ENCODE results near the gene ACACB.

Gene ACACB

DNA sequence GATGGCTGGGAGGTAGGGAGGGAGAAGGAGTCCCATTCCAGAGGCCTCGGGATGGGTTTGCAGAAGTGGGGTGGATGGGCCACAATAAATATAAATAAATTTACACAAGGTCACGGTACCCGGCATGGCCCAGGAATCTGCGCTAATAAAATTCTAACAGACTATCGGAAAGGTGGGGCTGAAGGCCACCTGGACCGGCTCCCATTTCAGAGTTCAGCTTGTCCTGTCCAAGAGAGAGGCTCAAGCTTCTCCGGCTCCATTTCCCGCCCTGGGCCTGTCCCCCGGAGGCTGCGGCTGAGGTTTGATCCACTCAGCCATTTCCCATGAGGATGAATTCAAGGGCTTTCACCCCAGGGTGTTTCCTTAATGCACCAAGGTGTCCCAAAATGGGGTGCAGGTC is 162.5 kb downstream of the ACACB start:
- DNase-seq (ENCODE audit: low spot score), result no peak

DNA sequence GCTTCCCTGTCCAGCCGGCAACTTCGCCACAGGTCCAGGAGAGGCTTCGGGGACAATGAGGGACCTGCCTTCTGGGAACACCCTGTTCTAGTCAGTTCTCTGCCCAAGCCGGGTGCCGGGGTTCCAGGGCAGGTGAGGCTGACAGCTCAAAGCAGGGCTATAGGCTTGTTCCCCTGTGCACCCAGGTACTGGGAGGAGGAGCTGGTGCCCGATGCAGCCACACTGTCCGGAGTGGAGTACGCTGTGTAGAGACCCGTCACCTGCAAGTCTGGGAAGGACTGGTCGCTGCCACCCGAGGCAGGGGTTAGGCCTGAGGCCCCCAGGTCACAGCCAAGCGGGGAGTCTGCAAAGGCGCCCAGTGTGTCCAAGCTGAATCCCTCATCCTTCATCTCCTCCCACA is 163.1 kb downstream of the ACACB start:
- no peak for DNase-seq (ENCODE audit: low spot score)

DNA sequence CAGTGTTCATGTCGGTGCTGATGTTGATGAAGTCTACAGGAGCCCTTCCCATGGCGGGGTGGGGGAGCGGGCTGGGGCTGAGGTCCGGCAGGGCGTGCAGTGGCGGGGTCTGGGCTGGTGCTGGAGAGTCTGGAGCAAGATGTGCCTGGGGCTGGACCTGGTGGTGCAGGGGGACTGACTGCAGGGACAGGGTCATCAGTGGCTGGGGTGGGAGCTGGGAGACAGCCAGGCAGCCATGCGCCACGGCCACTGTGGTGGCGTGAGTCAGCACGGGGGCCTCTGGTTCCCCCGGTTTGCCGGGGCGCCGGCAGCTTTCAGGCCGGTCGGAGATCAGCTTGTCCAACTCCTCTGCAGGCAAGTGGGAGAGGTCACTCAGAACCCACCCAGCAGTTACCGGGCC is 165.1 kb downstream of the ACACB start:
- no peak for DNase-seq (ENCODE audit: low spot score)

- DNase-seq (ENCODE audit: low spot score), result no peak
Measured at GRCh38 chr12:109284392-109284791, 168.0 kb downstream of the ACACB start.

DNA sequence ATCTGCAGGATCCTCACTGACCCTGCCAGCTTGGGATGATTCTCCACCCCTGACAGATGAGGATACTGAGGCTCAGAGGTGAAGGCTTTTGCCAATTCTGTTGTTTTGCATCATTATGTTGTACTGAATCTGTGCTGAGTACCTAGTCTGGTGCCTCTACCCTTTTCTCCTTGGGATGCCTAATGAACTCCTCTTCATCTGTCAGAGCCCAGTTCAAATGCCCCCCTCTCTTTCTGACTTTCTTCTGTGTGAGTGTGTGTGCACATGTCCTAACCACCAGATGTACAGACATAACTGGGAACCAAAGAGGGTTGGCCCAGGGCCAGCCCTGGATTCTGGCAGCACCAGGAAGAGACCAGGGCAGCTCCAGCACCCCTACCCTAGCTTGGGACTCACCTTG is 169.9 kb downstream of the ACACB start:
- DNase-seq (ENCODE audit: low spot score), result no peak

GRCh38 chr12:109286652-109287051 is 170.3 kb downstream of the ACACB start:
- no peak for DNase-seq (ENCODE audit: low spot score)

GRCh38 chr12:109287181-109287580 is 170.8 kb downstream of the ACACB start:
- DNase-seq (ENCODE audit: low spot score), result no peak

- no peak for DNase-seq (ENCODE audit: low spot score)
Measured at GRCh38 chr12:109287811-109288469, 171.6 kb downstream of the ACACB start.

DNA sequence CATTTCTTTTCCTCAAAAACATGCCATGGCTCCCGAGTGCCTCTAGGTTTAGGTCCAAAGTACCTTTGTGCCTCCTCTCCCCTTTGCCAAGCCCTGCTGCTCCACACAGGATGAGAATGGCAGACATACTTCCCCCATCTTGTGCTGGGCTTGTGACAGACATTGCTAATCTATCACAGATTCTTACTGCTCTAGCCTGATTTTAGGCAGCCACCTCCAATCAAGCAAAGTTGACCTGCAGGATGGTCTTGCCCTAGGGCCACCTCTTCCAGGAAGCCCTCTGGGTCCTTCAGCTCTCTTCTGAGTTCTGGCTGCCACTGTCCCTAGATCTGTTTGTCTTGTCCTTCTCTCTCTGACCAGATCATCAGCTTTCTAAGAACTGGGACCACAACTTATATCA is 172.2 kb downstream of the ACACB start:
- no peak for DNase-seq (ENCODE audit: low spot score)

- no peak for DNase-seq (ENCODE audit: low spot score)
Measured at GRCh38 chr12:109289004-109289403, 172.6 kb downstream of the ACACB start.

GRCh38 chr12:109289551-109289950 is 173.2 kb downstream of the ACACB start:
- DNase-seq (ENCODE audit: low spot score), result no peak

DNA sequence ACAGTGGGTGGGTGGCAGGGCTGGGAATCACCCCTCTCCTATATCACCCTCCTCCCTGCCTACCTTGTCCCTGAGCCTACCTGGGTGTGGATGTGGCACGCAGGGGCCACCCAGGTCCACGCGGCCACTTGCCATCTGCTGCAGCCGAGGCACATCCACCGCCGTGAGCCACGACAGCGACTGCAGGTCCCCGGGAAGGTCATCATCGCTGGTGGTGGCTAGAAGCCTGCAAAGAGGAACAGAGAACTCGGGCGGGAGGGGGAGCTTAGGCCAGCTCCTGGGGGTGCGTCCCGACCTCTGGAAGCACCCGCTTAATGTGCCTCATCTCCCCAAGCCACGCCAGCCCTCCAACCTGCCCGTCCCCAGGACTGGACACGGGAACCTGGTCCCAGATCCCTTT is 173.7 kb downstream of the ACACB start:
- no peak for DNase-seq (ENCODE audit: low spot score)

DNA sequence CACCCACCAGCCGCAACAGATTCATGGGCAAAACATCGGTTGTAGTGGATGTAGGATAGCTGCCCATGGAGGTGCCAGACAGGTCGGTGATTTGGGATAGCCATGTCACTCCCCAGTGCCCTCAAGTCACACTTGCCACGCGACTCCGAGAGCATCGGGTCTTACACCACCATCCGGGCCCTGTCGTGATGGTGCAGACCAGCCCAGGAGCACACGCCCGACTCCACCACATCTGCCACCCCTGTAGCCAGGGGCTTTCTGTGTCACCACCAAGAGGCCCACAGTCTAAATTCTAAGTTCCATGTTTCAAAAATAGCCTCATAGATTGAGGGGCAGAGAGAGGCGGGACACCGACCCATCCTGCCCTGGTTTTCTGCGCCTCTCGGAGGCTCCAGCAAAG is 174.7 kb downstream of the ACACB start:
- DNase-seq (ENCODE audit: low spot score), result no peak

DNA sequence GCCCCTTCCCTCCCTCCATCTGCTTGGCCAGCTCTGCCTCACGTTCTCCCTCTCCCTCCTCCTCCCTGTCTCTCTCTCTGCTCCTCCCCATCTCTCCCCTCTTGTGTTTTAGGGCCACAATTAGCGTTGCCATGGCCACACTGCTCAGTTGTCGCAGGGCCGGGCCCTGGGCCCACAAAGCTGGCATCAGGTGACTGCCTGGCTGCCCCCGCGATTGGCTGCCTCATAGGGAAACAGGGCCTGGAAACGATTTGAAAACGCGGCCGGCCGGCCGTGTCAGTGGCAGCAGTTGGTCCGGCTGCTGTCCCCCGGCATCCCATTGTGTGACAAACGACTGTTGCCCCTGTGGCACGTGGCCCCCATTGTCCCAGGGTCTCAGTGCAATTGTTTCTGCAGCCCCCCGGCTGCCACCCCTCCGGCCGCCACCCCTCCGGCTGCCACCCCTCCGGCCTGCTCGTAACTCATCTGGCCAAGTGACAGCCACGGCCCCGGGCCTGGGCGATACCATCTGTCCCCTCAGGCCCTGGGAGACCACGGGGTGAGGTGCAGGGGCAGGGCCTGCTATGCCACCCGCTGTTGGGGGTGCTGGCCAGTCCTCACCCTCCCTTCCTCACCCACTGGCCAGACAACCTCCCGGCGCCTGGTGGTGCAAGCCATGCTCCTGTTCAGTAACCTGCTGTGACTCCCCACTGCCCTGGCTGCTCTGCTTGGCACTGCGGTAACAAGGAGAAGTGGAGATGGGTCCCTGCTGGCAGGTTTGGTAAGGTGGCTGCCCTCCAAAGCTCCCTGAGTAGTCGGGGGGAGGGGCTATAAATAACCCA is 175.3 kb downstream of the ACACB start:
- no peak for DNase-seq (ENCODE audit: low spot score)

DNA sequence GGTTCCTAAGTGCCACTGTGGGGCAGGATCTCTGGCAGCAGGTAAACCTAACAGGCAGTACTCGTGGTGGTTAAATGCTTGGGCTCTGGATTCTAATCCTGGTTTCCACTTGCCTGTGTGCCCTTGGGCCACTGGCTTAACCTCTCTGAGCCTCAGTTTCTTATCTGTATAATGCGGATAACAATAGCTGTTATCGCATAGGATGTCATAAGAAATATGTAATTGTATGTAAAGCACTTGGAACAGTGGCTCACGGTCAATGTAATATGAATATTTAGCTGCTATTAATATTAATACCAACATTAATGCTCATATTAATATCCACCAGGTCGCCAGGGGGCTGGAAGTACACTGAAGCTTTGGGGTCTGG is 175.9 kb downstream of the ACACB start:
- no peak for DNase-seq (ENCODE audit: low spot score)

DNA sequence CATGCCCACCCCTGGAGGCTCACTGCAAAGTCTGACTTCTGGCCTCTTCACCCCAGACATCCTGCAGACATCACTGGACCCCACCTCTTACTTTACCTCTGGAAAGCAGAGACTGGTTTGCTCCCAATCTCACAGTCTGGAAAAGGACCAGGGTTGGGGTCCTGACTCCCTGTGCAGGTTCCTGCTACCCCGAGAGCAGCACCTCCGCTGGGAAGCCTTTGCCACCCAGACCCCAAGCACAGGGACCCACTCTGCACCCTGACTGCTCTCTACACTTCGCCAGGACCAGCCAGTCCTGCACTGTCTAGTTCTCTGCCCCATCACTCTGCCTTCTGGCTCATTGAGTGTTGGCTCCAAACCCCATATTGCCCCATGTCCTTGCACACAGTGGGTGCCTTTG is 176.7 kb downstream of the ACACB start:
- DNase-seq (ENCODE audit: low spot score), result no peak

- DNase-seq (ENCODE audit: low spot score), result no peak
Measured at GRCh38 chr12:109294286-109294796, 178.0 kb downstream of the ACACB start.

GRCh38 chr12:109295764-109296425 is 179.5 kb downstream of the ACACB start:
- DNase-seq (ENCODE audit: low spot score), result no peak

GRCh38 chr12:109296431-109296830 is 180.0 kb downstream of the ACACB start:
- no peak for DNase-seq (ENCODE audit: low spot score)

- no peak for DNase-seq (ENCODE audit: low spot score)
Measured at GRCh38 chr12:109299849-109300248, 183.5 kb downstream of the ACACB start.

GRCh38 chr12:109301643-109302168 is 185.3 kb downstream of the ACACB start:
- no peak for DNase-seq (ENCODE audit: low spot score)

DNA sequence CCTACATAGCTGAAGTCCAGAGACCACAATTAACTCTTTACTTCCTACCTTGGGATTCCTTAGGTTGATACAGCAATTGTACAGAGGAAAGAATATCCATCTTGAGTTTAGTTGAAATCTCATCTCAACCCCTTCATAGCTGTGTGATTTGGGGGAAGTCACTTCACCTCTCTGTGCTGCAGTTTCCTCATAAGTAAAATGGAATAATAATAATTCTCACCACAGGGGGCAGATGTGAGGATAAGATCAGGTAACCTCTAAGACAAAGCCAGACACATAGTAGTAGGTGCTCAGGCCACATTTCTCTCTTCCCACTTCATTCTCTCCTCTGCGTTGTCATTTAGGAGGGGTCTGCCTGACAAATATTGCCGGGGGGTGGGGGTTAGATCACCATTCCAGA is 186.0 kb downstream of the ACACB start:
- no peak for DNase-seq (ENCODE audit: low spot score)

GRCh38 chr12:109302770-109303169 is 186.4 kb downstream of the ACACB start:
- no peak for DNase-seq (ENCODE audit: low spot score)

All from hematopoietic multipotent progenitor cell treated with erythropoietin and hydrocortisone succinate and interleukin-3 and kit ligand, for 17 days (in vitro differentiated cells).